T-helper 2 cell treated with Interferon-gamma antibody and Interleukin-4, amounts not matched to agents 100 ng/mL and 5 ng/mL, for 36 hours (primary cell): Measurements from ENCODE around the gene RNF43. TPM values are rescaled to one million over a fixed set of nuclear protein-coding genes. Genes with fewer than 3 reads are reported as not detected.

Experiments used
- intact Hi-C: fragments of 100-400 bp; cut with micrococcal nuclease; formaldehyde crosslinking; loops from one replicate; pipeline ENCODE4 v1.15.1; 2023
- total RNA-seq: library from RNA; stranded (reverse); gene quantifications from 2 replicates; pipeline ENCODE4 v1.2.3, GENCODE V29; 2022

RNF43 gene
- total RNA-seq = 3.6 and 3.7 TPM in 2 replicates

- intact Hi-C loops = loop anchor here (1.0 to 5.0 kb wide), 6 partner anchors 35 to 100 kb away; partner anchors contain the start of gene SUPT4H1
These were observed at the start of gene RNF43 for GRCh38 chr17:58417300-58418092. RNF43 (minus strand) TSS chr17:58417534; CDS start chr17:58415577, 1,957 bp downstream.

DNA sequence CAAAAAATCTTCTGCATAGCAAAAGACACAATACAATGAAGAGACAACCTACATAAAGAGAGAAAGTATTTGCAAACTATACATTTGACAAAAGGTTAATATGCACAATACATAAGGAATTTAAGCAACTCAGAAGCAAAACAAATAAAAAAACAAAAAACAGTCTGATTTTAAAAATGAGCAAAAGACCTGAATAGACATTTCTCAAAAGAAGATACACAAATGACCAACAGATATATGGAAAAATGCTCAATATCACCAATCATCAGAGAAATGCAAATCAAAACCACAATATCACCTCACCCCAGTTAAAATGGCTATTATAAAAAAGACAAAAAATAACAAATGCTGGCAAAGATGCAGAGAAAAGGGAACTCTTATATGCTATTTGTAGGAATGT lies 38.2 kb upstream of the RNF43 start:
- intact Hi-C loops = no loop called here

GRCh38 chr17:58452738-58453137 lies 35.4 kb upstream of the RNF43 start:
- intact Hi-C loops = no loop called here

GRCh38 chr17:58447039-58447975 lies 30.0 kb upstream of the RNF43 start:
- intact Hi-C loops = loop anchor here (1.0 to 5.0 kb wide), 5 partner anchors 130 to 245 kb away; no protein-coding TSS in a partner anchor

DNA sequence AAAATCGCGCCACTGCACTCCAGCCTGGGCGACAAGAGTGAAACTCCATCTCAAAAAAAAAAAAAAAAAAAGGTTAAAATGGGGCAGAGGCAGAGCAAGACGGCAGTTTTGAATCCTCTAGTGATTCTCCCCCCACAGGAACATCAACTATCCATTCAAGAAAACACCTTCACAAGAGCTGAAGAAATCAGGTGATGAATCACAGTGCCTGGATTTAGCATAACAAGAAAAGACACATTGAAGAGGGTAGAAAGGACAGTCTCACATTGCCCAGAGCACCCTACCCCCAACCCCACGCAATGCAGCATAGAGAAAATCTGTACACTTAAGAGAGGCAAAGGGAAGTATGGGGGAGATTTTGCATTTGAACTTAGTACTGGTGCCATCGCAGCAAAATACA lies 28.8 kb upstream of the RNF43 start:
- intact Hi-C loops = loop anchor here (2.0 to 5.0 kb wide), 2 partner anchors 195 to 244 kb away; no protein-coding TSS in a partner anchor

DNA sequence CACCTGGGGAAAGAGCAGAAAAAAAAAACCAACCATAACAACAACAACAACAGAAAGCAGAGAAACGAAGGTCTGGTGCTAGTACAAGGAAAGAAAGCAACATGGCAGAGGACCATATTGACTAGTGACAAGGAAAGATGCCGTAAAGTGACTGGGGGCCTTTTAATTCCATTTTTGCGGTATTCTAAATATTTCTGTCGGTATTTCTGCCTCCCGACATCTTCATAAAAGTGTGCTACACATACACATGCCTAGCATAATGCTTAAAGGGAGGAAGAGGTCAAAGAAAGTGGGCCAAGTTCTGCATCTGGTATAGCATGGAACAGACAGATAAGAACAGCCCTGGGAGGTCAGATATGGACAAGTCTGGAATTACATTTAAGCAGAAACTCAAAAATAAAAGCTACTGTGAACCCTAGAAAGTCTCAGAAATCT lies 19.5 kb upstream of the RNF43 start:
- intact Hi-C loops = no loop called here

DNA sequence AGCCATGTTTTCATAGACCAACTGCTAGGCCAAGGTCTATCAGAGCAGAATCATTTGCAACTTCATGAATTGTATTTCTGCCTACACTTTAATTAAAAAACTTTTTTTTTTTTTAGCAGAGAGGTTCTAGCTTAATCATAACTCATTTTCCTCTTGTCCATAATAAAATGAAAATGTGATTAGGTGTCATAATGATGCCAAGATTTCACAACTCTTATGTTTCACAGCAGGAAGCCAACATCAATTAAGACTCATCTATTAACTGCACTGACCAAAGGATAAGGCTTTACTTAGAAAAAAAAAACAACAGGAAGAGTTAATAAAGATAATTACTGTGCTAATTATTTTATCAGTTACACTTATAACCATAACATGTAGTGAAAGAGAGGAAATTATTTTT lies 18.9 kb upstream of the RNF43 start:
- intact Hi-C loops = no loop called here

- intact Hi-C loops = no loop called here
These were observed 15.7 kb upstream of the RNF43 start for GRCh38 chr17:58432806-58433573.

GRCh38 chr17:58427807-58428206 lies 10.5 kb upstream of the RNF43 start:
- intact Hi-C loops = no loop called here

DNA sequence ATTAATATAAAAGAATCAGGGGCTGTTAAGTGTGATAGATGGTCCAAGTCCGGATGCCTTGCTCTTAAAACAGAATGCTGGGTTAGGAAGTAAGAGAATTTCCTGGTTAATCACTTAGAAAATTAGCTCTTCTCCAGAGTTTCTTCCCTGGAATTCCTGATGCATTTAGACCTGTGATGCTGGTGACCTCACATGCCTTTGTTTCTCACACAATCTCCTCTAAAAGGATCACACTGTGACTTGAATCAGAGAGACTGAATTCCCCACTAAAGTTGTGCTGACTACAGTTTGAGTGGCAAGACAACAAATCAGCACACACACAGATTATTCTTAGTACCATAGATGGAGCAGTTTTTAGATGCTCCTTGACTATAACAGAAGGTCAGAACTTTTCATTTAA lies 4.4 kb upstream of the RNF43 start:
- intact Hi-C loops = no loop called here

GRCh38 chr17:58420827-58421226 lies 3.5 kb upstream of the RNF43 start:
- intact Hi-C loops = no loop called here

GRCh38 chr17:58416937-58417299 lies 416 bp downstream of the RNF43 start:
- intact Hi-C loops = loop anchor here (1.0 to 5.0 kb wide), 6 partner anchors 35 to 100 kb away; partner anchors contain the start of gene SUPT4H1

DNA sequence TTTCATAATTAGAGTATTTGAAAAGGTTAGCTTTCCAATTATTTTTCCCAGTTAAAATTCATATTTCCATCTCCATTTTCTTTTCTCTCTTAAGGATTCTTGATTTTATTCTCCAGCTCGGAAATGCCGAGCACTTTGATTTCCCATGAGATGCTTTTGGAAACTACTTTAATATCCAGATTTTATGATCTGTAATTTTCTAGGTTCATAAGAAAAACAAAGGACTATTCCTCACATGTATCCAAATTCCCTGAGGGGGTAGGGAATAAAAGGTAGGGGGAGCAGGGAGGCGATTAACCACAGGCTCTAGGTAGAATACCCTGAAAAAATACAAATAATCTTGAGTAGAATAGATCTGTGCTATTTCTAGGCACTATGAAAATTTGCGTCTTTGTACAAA lies 938 bp downstream of the RNF43 start:
- intact Hi-C loops = loop anchor here (2.0 to 5.0 kb wide), 2 partner anchors 72 to 101 kb away; no protein-coding TSS in a partner anchor

- intact Hi-C loops = loop anchor here (2.0 to 5.0 kb wide), 2 partner anchors 71 to 102 kb away; no protein-coding TSS in a partner anchor
These were observed 1.8 kb downstream of the RNF43 start for GRCh38 chr17:58415371-58416055.

GRCh38 chr17:58414596-58414997 lies 2.7 kb downstream of the RNF43 start:
- intact Hi-C loops = no loop called here

- intact Hi-C loops = loop anchor here (1.0 kb wide), 1 partner anchor 11 kb away; no protein-coding TSS in a partner anchor
These were observed 3.6 kb downstream of the RNF43 start for GRCh38 chr17:58413684-58414083.

- intact Hi-C loops = loop anchor here (1.0 kb wide), 1 partner anchor 11 kb away; no protein-coding TSS in a partner anchor
These were observed 4.3 kb downstream of the RNF43 start for GRCh38 chr17:58412961-58413586.

- intact Hi-C loops = no loop called here
These were observed 5.2 kb downstream of the RNF43 start for GRCh38 chr17:58412064-58412703.

DNA sequence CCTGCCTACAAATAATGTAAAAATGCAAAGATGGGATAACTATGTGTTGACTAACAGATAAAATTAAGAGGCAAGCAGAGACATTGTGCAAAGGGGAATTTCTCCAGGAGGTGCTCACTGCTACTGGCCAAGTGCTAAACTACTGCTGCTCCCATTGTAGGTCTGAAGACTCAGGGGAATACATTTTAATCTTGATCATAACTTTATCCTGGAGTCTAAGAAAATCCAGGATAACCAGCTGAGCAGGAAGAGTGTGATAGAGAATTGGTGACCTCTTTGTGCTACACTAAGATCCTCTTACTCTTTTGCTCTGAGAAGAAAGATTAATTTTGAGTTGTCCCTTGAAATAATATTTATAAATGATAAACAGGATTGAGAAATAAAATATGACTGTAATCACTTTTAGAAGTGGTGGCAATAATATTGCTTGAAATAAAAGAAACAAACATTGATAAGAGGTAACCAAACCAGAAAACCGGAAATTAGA lies 5.9 kb downstream of the RNF43 start:
- intact Hi-C loops = no loop called here
